Measurements from ENCODE around the gene C11orf87. TPM values are rescaled to one million over a fixed set of nuclear protein-coding genes. Genes with fewer than 3 reads are reported as not detected.

Gene C11orf87
- total and polyA plus RNA-seq, 8 donors = not detected

GRCh38 chr11:109423466-109424190, 1.6 kb downstream of the C11orf87 start:
- intact Hi-C loops (cut with DNase I) = no loop called here
- H3K4me3 ChIP-seq = peak overlapping the region in 2 of 4 donors; percentile 12 to 23
- DNase-seq = peak in 3 of 6 donors; percentile 12 to 52 (median 46)
- ATAC-seq = peak in 2 of 4 donors; percentile 30 to 32
- peaks cover 0 to 4% (median 0%) of the 10 kb centered on the region in 3 donors for H3K4me1 ChIP-seq
- no peak for FAIRE-seq
- H3K27me3 ChIP-seq = peaks cover 0 to 29% (median 3%) of the 10 kb centered on the region in 4 donors
- H3K36me3 ChIP-seq = no peaks in the 10 kb centered on the region
- TF ChIP-seq CTCF (IDR thresholded peaks at IDR 0.05) = no peak
- no peak overlapping the region for H3K27ac ChIP-seq
- no peaks in the 10 kb centered on the region for H3K9me3 ChIP-seq
- WGBS, 2 donors = 13% methylated on average over 38 to 45 of the region's 45 CpGs

- ATAC-seq (peak in 2 of 4 donors; percentile 58 to 68), FAIRE-seq (no peak), DNase-seq (peak in 4 of 6 donors; percentile 38 to 66 (median 46))
- WGBS, 2 donors = 6 to 7% methylated on average over 10 of the region's 10 CpGs
- intact Hi-C loops (cut with DNase I) = no loop called here
- no peaks in the 10 kb centered on the region for H3K9me3 ChIP-seq
- peaks cover 0 to 4% (median 0%) of the 10 kb centered on the region in 3 donors for H3K4me1 ChIP-seq
- TF ChIP-seq CTCF (IDR thresholded peaks at IDR 0.05) = no peak
- H3K27me3 ChIP-seq = peaks cover 0 to 29% (median 3%) of the 10 kb centered on the region in 4 donors
- no peak overlapping the region for H3K4me3 ChIP-seq
- no peaks in the 10 kb centered on the region for H3K36me3 ChIP-seq
- no peak overlapping the region for H3K27ac ChIP-seq
Measured at GRCh38 chr11:109424901-109425300, 2.9 kb downstream of the C11orf87 start.

- Histone ChIP-seq H3K9me3 (no peaks in the 10 kb centered on the region), H3K27ac (no peak overlapping the region), H3K36me3 (no peaks in the 10 kb centered on the region), H3K4me3 (no peak overlapping the region), H3K4me1 (peaks cover 0 to 4% (median 0%) of the 10 kb centered on the region in 3 donors), H3K27me3 (peaks cover 0 to 29% (median 3%) of the 10 kb centered on the region in 4 donors)
- 31% methylated on average over 2 of the region's 2 CpGs for WGBS, 2 donors
- no peak for ATAC-seq
- TF ChIP-seq CTCF (IDR thresholded peaks at IDR 0.05) = no peak
- FAIRE-seq = no peak
- DNase-seq = no peak
- intact Hi-C loops (cut with DNase I) = no loop called here
Measured at GRCh38 chr11:109425554-109425953, 3.6 kb downstream of the C11orf87 start.

- Histone ChIP-seq H3K27me3 (peaks cover 0 to 29% (median 3%) of the 10 kb centered on the region in 4 donors), H3K4me1 (peaks cover 0 to 4% (median 0%) of the 10 kb centered on the region in 3 donors), H3K27ac (no peak overlapping the region), H3K9me3 (no peaks in the 10 kb centered on the region), H3K4me3 (no peak overlapping the region), H3K36me3 (no peaks in the 10 kb centered on the region)
- intact Hi-C loops (cut with DNase I) = no loop called here
- 38 to 51% methylated on average over 4 of the region's 4 CpGs for WGBS, 2 donors
- TF ChIP-seq CTCF (IDR thresholded peaks at IDR 0.05) = no peak
- ATAC-seq (no peak), DNase-seq (no peak), FAIRE-seq (no peak)
Measured at GRCh38 chr11:109426442-109427240, 4.7 kb downstream of the C11orf87 start.

All from pancreas (tissue), 10 donors.